GM23338 (cell line): ENCODE data around the gene RAPGEF4. TPM values are rescaled to one million over a fixed set of nuclear protein-coding genes. Genes with fewer than 3 reads are reported as not detected.

Experiments used
- ATAC-seq: fragments of 200-7000 bp; cut with Tn5 transposase; 3 replicates; pipeline ENCODE4 v1.9.1; 2020
- DNase-seq: peaks from one replicate; pipeline ENCODE4 v3.0.0-alpha.2; 2015; ENCODE audit warnings: low spot score
- H2AFZ ChIP-seq: fragments of 200-600 bp; sonication (generic); 2 replicates; pipeline ENCODE4 v1.8.0; 2016; ENCODE audit warnings: antibody characterized with exemption, mild to moderate bottlenecking, moderate library complexity
- H3F3A ChIP-seq: fragments of 200-600 bp; sonication (generic); replicated peaks from 2 replicates; pipeline ENCODE4 v1.8.0; 2017; ENCODE audit warnings: antibody characterized with exemption, mixed run types, low read depth
- H3K27ac ChIP-seq: fragments of 200-600 bp; sonication (generic); 2 replicates; pipeline ENCODE4 v1.6.1; 2016; ENCODE audit warnings: low read depth
- H3K27me3 ChIP-seq: fragments of 200-600 bp; sonication (generic); 2 replicates; pipeline ENCODE4 v1.8.0; 2016; ENCODE audit warnings: mild to moderate bottlenecking, mixed run types, moderate library complexity; ENCODE audit not compliant: insufficient read depth
- H3K36me3 ChIP-seq: fragments of 200-600 bp; sonication (generic); 2 replicates; pipeline ENCODE4 v1.8.0; 2016; ENCODE audit warnings: mild to moderate bottlenecking; ENCODE audit not compliant: insufficient read depth
- H3K4me1 ChIP-seq: fragments of 200-600 bp; sonication (generic); 2 replicates; pipeline ENCODE4 v1.8.0; 2016; ENCODE audit warnings: mild to moderate bottlenecking, moderate library complexity; ENCODE audit not compliant: insufficient read depth
- H3K4me2 ChIP-seq: fragments of 200-600 bp; sonication (generic); 2 replicates; pipeline ENCODE4 v1.7.1; 2017; ENCODE audit warnings: mixed run types
- H3K4me3 ChIP-seq: fragments of 200-600 bp; sonication (generic); 2 replicates; pipeline ENCODE4 v1.6.1; 2016; ENCODE audit warnings: mixed run types
- H3K79me2 ChIP-seq: fragments of 200-600 bp; sonication (generic); replicated peaks from 2 replicates; pipeline ENCODE4 v1.8.0; 2017; ENCODE audit warnings: mild to moderate bottlenecking; ENCODE audit not compliant: insufficient read depth
- H3K9me2 ChIP-seq: fragments of 200-600 bp; sonication (generic); 2 replicates; pipeline ENCODE4 v1.8.0; 2017; ENCODE audit not compliant: insufficient read depth
- H4K20me1 ChIP-seq: fragments of 200-600 bp; sonication (generic); replicated peaks from 2 replicates; pipeline ENCODE4 v1.8.0; 2017; ENCODE audit warnings: mild to moderate bottlenecking; ENCODE audit not compliant: insufficient read depth
- H3K27ac Mint-ChIP-seq: 2 replicates; pipeline ENCODE4 v1.8.0; 2020; ENCODE audit warnings: inconsistent platforms, mild to moderate bottlenecking, moderate library complexity, mixed read lengths
- H3K27me3 Mint-ChIP-seq: 3 replicates; pipeline ENCODE4 v1.8.0; 2022; ENCODE audit warnings: low read depth, mild to moderate bottlenecking, moderate library complexity, mixed read lengths, inconsistent platforms; ENCODE audit not compliant: insufficient read depth, poor library complexity
- H3K36me3 Mint-ChIP-seq: 3 replicates; pipeline ENCODE4 v1.8.0; 2021; ENCODE audit warnings: low read depth, mild to moderate bottlenecking, inconsistent platforms, moderate library complexity, mixed read lengths
- H3K4me1 Mint-ChIP-seq: 3 replicates; pipeline ENCODE4 v1.8.0; 2020; ENCODE audit warnings: mild to moderate bottlenecking, inconsistent platforms, mixed read lengths
- H3K4me3 Mint-ChIP-seq: 3 replicates; pipeline ENCODE4 v1.8.0; 2021; ENCODE audit warnings: moderate library complexity, mild to moderate bottlenecking, inconsistent platforms, mixed read lengths
- H3K9me3 Mint-ChIP-seq: 3 replicates; pipeline ENCODE4 v1.8.0; 2020; ENCODE audit warnings: moderate library complexity, mild to moderate bottlenecking, inconsistent platforms, mixed read lengths
- CREB1 ChIP-seq: fragments of 250-450 bp; sonication (Bioruptor Pico); IDR thresholded peaks from 2 replicates; pipeline ENCODE4 v1.5.0; 2020; ENCODE audit warnings: low read depth, mild to moderate bottlenecking, moderate library complexity
- EZH2 ChIP-seq: fragments of 200-600 bp; sonication (generic); IDR thresholded peaks from one replicate; pipeline ENCODE4 v1.8.0; 2017; ENCODE audit warnings: antibody characterized with exemption, mild to moderate bottlenecking, low read depth; ENCODE audit not compliant: unreplicated experiment
- EZH2phosphoT487 ChIP-seq: fragments of 200-600 bp; sonication (generic); IDR thresholded peaks from one replicate; pipeline ENCODE4 v1.8.1; 2018; ENCODE audit warnings: antibody characterized with exemption; ENCODE audit not compliant: unreplicated experiment
- JUNB ChIP-seq: IDR thresholded peaks from one replicate; pipeline ENCODE4 v1.6.1; 2016; ENCODE audit warnings: antibody characterized with exemption; ENCODE audit not compliant: unreplicated experiment
- NANOG ChIP-seq: IDR thresholded peaks from 2 replicates; pipeline ENCODE4 v1.6.1; 2016; ENCODE audit warnings: antibody characterized with exemption, borderline replicate concordance
- POLR2AphosphoS5 ChIP-seq: IDR thresholded peaks from 2 replicates; pipeline ENCODE4 v1.6.1; 2016; ENCODE audit warnings: antibody characterized with exemption, low read depth
- STAT1 ChIP-seq: IDR thresholded peaks from one replicate; pipeline ENCODE4 v1.6.1; 2016; ENCODE audit warnings: antibody characterized with exemption; ENCODE audit not compliant: unreplicated experiment
- ZNF114 ChIP-seq: fragments of 250-450 bp; sonication (Bioruptor Pico); IDR thresholded peaks from 2 replicates; pipeline ENCODE4 v1.5.0; 2020; ENCODE audit warnings: mild to moderate bottlenecking, moderate library complexity
- ZNF331 ChIP-seq: fragments of 250-450 bp; sonication (Bioruptor Pico); IDR thresholded peaks from 2 replicates; pipeline ENCODE4 v1.5.0; 2020; ENCODE audit warnings: low read depth, mild to moderate bottlenecking, moderate library complexity
- ZNF462 ChIP-seq: fragments of 250-450 bp; sonication (Bioruptor Pico); IDR thresholded peaks from 2 replicates; pipeline ENCODE4 v1.5.0; 2020; ENCODE audit warnings: mild to moderate bottlenecking, moderate library complexity
- polyA plus RNA-seq: library from polyadenylated mRNA; unstranded; fragments of >200 nt; fragmentation: Nextera tagmentation; extraction: Ambion mirVana; gene quantifications from 2 replicates; pipeline ENCODE4 v1.2.1, GENCODE V29; 2016
- total RNA-seq: library from RNA; depleted of rRNA; stranded (reverse); fragments of >200 nt; shearing (Covaris generic); gene quantifications from 2 replicates; pipeline ENCODE4 v1.2.3, GENCODE V29; 2014
- TF ChIP-seq, protein P1 (sequence below): IDR thresholded peaks from 2 replicates; pipeline ENCODE4 v1.6.1; 2016; ENCODE audit warnings: antibody characterized with exemption
- TF ChIP-seq, protein P2 (sequence below): IDR thresholded peaks from one replicate; pipeline ENCODE4 v1.6.1; 2018; ENCODE audit warnings: antibody characterized with exemption; ENCODE audit not compliant: unreplicated experiment
- TF ChIP-seq, protein P3 (sequence below), 2 experiments: fragments of 200-600 bp in 1 of 2; sonication (generic) in 1 of 2; conservative IDR thresholded peaks; 2 replicates each; pipeline versions ENCODE4 v1.5.1 to v1.6.1; 2016 to 2017; ENCODE audit warnings: antibody characterized with exemption in 2 of 2, low read depth in 2 of 2, mild to moderate bottlenecking in 2 of 2, moderate library complexity in 1 of 2

Gene RAPGEF4
- total and polyA plus RNA-seq, 2 experiments from 2014 or later: 1.7 to 4.7 TPM

DNA sequence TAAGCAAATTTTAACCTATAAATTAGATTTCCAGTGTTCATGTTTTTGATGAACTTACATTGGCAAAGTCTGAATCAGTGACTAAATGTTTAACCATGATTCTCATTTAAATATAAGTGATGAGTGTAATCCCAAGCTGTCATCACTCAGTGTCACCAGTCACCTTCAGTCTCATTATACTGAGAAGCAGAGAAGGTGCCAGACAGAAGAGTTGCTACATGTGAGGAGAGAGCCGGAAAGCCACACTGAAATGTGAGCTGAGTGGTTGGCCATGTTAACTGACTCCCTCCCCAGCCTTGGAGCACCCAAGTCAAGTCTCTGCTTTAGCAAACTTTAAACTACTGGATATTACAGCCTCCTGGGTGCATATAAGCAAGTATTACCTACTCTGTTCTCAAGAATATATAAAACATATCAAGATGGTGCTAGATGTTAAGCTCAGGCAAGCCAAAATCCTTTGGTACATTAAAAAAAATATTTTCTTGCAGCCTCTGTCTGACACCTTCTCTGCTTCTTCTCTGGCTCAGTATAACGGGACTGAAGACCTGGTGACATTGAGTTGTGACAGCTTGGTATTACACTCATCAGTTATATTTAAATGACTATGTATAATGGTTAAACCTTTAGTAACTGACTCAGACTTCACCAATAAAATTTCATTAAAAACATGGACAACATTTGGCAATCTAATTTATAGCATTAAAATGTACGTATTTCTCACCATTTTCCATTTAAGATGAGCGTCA, 264.2 kb downstream of the RAPGEF4 start:
- Histone ChIP-seq H3K4me2 (no peak overlapping the region), H3K4me1 (peaks cover 11% of the 10 kb centered on the region), H3K4me3 (no peak overlapping the region), H3K27me3 (no peaks in the 10 kb centered on the region), H3K36me3 (no peaks in the 10 kb centered on the region), H3K27ac (no peak overlapping the region), H3K79me2 (no peaks in the 10 kb centered on the region), H3F3A (no peaks in the 10 kb centered on the region), H3K9me2 (no peaks in the 10 kb centered on the region), H2AFZ (no peak overlapping the region), H4K20me1 (no peaks in the 10 kb centered on the region)
- TF ChIP-seq EZH2phosphoT487 (no peak), ZNF331 (no peak), NANOG (no peak), CREB1 (CRISPR knock-in tag) (no peak), POLR2AphosphoS5 (no peak), STAT1 (no peak), JUNB (no peak), ZNF114 (CRISPR knock-in tag) (no peak), ZNF462 (no peak), EZH2 (no peak)
- TF ChIP-seq, protein P1, sequence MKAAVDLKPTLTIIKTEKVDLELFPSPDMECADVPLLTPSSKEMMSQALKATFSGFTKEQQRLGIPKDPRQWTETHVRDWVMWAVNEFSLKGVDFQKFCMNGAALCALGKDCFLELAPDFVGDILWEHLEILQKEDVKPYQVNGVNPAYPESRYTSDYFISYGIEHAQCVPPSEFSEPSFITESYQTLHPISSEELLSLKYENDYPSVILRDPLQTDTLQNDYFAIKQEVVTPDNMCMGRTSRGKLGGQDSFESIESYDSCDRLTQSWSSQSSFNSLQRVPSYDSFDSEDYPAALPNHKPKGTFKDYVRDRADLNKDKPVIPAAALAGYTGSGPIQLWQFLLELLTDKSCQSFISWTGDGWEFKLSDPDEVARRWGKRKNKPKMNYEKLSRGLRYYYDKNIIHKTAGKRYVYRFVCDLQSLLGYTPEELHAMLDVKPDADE: no peak
- TF ChIP-seq, protein P2, sequence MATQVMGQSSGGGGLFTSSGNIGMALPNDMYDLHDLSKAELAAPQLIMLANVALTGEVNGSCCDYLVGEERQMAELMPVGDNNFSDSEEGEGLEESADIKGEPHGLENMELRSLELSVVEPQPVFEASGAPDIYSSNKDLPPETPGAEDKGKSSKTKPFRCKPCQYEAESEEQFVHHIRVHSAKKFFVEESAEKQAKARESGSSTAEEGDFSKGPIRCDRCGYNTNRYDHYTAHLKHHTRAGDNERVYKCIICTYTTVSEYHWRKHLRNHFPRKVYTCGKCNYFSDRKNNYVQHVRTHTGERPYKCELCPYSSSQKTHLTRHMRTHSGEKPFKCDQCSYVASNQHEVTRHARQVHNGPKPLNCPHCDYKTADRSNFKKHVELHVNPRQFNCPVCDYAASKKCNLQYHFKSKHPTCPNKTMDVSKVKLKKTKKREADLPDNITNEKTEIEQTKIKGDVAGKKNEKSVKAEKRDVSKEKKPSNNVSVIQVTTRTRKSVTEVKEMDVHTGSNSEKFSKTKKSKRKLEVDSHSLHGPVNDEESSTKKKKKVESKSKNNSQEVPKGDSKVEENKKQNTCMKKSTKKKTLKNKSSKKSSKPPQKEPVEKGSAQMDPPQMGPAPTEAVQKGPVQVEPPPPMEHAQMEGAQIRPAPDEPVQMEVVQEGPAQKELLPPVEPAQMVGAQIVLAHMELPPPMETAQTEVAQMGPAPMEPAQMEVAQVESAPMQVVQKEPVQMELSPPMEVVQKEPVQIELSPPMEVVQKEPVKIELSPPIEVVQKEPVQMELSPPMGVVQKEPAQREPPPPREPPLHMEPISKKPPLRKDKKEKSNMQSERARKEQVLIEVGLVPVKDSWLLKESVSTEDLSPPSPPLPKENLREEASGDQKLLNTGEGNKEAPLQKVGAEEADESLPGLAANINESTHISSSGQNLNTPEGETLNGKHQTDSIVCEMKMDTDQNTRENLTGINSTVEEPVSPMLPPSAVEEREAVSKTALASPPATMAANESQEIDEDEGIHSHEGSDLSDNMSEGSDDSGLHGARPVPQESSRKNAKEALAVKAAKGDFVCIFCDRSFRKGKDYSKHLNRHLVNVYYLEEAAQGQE: no peak
- TF ChIP-seq, protein P3, sequence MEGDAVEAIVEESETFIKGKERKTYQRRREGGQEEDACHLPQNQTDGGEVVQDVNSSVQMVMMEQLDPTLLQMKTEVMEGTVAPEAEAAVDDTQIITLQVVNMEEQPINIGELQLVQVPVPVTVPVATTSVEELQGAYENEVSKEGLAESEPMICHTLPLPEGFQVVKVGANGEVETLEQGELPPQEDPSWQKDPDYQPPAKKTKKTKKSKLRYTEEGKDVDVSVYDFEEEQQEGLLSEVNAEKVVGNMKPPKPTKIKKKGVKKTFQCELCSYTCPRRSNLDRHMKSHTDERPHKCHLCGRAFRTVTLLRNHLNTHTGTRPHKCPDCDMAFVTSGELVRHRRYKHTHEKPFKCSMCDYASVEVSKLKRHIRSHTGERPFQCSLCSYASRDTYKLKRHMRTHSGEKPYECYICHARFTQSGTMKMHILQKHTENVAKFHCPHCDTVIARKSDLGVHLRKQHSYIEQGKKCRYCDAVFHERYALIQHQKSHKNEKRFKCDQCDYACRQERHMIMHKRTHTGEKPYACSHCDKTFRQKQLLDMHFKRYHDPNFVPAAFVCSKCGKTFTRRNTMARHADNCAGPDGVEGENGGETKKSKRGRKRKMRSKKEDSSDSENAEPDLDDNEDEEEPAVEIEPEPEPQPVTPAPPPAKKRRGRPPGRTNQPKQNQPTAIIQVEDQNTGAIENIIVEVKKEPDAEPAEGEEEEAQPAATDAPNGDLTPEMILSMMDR (conservative IDR thresholded peaks at IDR 0.05; ENCODE audit: low read depth in 2 of 2): no peak
- H3K4me1 Mint-ChIP-seq: peaks cover 19% of the 10 kb centered on the region
- H3K27ac Mint-ChIP-seq: no peak overlapping the region
- no peaks in the 10 kb centered on the region for H3K9me3 Mint-ChIP-seq
- DNase-seq (no peak), ATAC-seq (no peak)
- no peaks in the 10 kb centered on the region for H3K36me3 Mint-ChIP-seq
- H3K4me3 Mint-ChIP-seq: no peak overlapping the region
- no peaks in the 10 kb centered on the region for H3K27me3 Mint-ChIP-seq
